Measurements from ENCODE around the gene PDLIM1.

DNA sequence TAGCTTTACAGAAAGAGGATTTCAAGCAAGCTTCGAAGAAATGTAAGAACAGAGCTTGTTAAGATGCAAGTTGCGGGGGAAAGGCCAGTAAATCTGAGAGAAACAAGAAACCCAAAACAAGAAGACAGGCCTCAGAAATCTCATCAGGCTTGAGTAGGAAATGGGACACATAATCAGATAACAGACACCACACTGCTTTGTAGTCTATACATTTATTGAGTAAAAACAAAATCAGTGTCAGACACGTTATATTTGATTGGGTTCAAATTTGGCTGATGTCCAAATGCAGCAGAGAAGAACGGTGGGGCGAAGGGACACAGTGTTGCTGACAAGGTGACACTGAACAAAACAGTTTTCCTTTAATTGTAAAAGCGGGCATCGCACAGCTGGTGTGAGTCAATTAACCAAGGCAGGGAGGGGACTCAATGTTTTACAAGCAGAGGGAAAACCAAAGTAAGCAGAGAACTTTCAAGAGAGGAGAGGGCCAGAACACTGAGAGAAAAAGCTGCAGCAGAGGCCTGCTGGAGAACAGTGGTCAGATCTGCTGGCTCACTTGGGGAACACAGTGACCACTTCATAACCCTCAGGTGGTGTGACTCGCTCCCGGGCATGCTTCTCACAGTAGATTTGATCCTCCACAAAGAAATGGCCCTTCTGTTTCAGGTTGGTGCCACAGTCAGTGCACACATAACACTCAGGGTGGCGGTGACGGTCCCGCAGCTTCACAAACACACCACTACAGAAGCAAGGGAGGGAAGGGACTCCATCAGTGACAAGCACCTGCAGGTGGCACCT lies 53.2 kb downstream of the PDLIM1 start:
- no peak for TF ChIP-seq SIN3A (conservative IDR thresholded peaks at IDR 0.05 in 1 of 2, IDR thresholded peaks at IDR 0.05 in 1 of 2; ENCODE audit: low read depth in 1 of 2, low read length in 2 of 2)
- no peak for TF ChIP-seq JUND (IDR thresholded peaks at IDR 0.05; ENCODE audit: low read length)
- TF ChIP-seq ASH2L (IDR thresholded peaks at IDR 0.05; ENCODE audit: low read length) = no peak
- TF ChIP-seq SUZ12 (IDR thresholded peaks at IDR 0.05; ENCODE audit: low read length) = no peak
- no peak for TF ChIP-seq CBX8 (IDR thresholded peaks at IDR 0.05; ENCODE audit: borderline replicate concordance, low read depth, low read length)
- TF ChIP-seq BRCA1 (IDR thresholded peaks at IDR 0.05; ENCODE audit: low read depth, low read length) = no peak
- no peak for TF ChIP-seq SP1 (IDR thresholded peaks at IDR 0.05; ENCODE audit: low read depth, low read length)
- TF ChIP-seq, protein P1, sequence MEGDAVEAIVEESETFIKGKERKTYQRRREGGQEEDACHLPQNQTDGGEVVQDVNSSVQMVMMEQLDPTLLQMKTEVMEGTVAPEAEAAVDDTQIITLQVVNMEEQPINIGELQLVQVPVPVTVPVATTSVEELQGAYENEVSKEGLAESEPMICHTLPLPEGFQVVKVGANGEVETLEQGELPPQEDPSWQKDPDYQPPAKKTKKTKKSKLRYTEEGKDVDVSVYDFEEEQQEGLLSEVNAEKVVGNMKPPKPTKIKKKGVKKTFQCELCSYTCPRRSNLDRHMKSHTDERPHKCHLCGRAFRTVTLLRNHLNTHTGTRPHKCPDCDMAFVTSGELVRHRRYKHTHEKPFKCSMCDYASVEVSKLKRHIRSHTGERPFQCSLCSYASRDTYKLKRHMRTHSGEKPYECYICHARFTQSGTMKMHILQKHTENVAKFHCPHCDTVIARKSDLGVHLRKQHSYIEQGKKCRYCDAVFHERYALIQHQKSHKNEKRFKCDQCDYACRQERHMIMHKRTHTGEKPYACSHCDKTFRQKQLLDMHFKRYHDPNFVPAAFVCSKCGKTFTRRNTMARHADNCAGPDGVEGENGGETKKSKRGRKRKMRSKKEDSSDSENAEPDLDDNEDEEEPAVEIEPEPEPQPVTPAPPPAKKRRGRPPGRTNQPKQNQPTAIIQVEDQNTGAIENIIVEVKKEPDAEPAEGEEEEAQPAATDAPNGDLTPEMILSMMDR (IDR thresholded peaks at IDR 0.05; ENCODE audit: control extremely low read depth in 1 of 3, insufficient read depth in 1 of 3, low read depth in 1 of 3, low read length in 3 of 3) = no peak
- no peak for TF ChIP-seq EGR1 (IDR thresholded peaks at IDR 0.05; ENCODE audit: borderline replicate concordance, low read depth, low read length)
- TF ChIP-seq, protein P2, sequence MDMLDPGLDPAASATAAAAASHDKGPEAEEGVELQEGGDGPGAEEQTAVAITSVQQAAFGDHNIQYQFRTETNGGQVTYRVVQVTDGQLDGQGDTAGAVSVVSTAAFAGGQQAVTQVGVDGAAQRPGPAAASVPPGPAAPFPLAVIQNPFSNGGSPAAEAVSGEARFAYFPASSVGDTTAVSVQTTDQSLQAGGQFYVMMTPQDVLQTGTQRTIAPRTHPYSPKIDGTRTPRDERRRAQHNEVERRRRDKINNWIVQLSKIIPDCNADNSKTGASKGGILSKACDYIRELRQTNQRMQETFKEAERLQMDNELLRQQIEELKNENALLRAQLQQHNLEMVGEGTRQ (IDR thresholded peaks at IDR 0.05; ENCODE audit: low read length) = no peak
- no peak for TF ChIP-seq CEBPB (IDR thresholded peaks at IDR 0.05; ENCODE audit: low read depth, low read length)
- TF ChIP-seq POLR2AphosphoS5 (IDR thresholded peaks at IDR 0.05; ENCODE audit: low read depth, low read length) = no peak
- TF ChIP-seq BACH1 (IDR thresholded peaks at IDR 0.05; ENCODE audit: low read length) = no peak
- TF ChIP-seq RXRA (IDR thresholded peaks at IDR 0.05; ENCODE audit: insufficient read depth, low read depth, low read length) = no peak

Measured in H1 (cell line).